ENCODE data around the gene RASAL1.

RASAL1 gene

GRCh38 chr12:113093409-113094101, 42.0 kb downstream of the RASAL1 start:
- DNase-seq: no peak

- no peak for DNase-seq
These were observed 42.8 kb downstream of the RASAL1 start for GRCh38 chr12:113092607-113093408.

GRCh38 chr12:113091506-113091905, 44.1 kb downstream of the RASAL1 start:
- DNase-seq: no peak

GRCh38 chr12:113090740-113091139, 44.8 kb downstream of the RASAL1 start:
- DNase-seq: no peak

- DNase-seq: no peak
These were observed 45.7 kb downstream of the RASAL1 start for GRCh38 chr12:113089839-113090238.

GRCh38 chr12:113088971-113089756, 46.4 kb downstream of the RASAL1 start:
- DNase-seq: no peak

GRCh38 chr12:113088037-113088436, 47.5 kb downstream of the RASAL1 start:
- DNase-seq: no peak

- DNase-seq: no peak
These were observed 48.4 kb downstream of the RASAL1 start for GRCh38 chr12:113087193-113087592.

GRCh38 chr12:113086249-113087164, 49.1 kb downstream of the RASAL1 start:
- no peak for DNase-seq

GRCh38 chr12:113083863-113084435, 51.6 kb downstream of the RASAL1 start:
- no peak for DNase-seq

GRCh38 chr12:113082486-113083148, 52.9 kb downstream of the RASAL1 start:
- no peak for DNase-seq

- DNase-seq: no peak
These were observed 53.7 kb downstream of the RASAL1 start for GRCh38 chr12:113081873-113082272.

- no peak for DNase-seq
These were observed 57.7 kb downstream of the RASAL1 start for GRCh38 chr12:113077859-113078255.

- no peak for DNase-seq
These were observed 58.3 kb downstream of the RASAL1 start for GRCh38 chr12:113077057-113077858.

GRCh38 chr12:113075137-113075683, 60.4 kb downstream of the RASAL1 start:
- no peak for DNase-seq

- DNase-seq: no peak
These were observed 62.0 kb downstream of the RASAL1 start for GRCh38 chr12:113073586-113073985.

GRCh38 chr12:113072136-113072535, 63.4 kb downstream of the RASAL1 start:
- no peak for DNase-seq

GRCh38 chr12:113071135-113072112, 64.1 kb downstream of the RASAL1 start:
- DNase-seq: no peak
